ENCODE data around the gene MRPL55. TPM values are rescaled to one million over a fixed set of nuclear protein-coding genes. Genes with fewer than 3 reads are reported as not detected.

Gene MRPL55
- total and polyA plus RNA-seq, 12 donors: 38.0 to 174 (median 48.2) TPM

GRCh38 chr1:228089519-228090380 lies 19.3 kb downstream of the MRPL55 start:
- DNase-seq (no peak), ATAC-seq (peak in 2 of 8 donors; percentile 1 to 16)
- H3K4me1 ChIP-seq: peaks cover 45 to 92% (median 85%) of the 10 kb centered on the region in 9 donors
- peaks cover 0 to 37% (median 0%) of the 10 kb centered on the region in 9 donors for H3K36me3 ChIP-seq
- peak overlapping the region in 4 of 10 donors; percentile 17 to 100 (median 76) for H3K27ac ChIP-seq
- intact Hi-C loops (cut with DNase I): no loop called here
- peaks cover 0 to 12% (median 8%) of the 10 kb centered on the region in 11 donors for H3K9me3 ChIP-seq
- peak overlapping the region in 1 of 10 donors; percentile 17 for H3K4me3 ChIP-seq
- 61 to 66% methylated on average over 12 of the region's 12 CpGs for WGBS, 2 donors
- no peak for TF ChIP-seq CTCF (IDR thresholded peaks at IDR 0.05)
- no peaks in the 10 kb centered on the region for H3K27me3 ChIP-seq

- H3K27ac ChIP-seq: peak overlapping the region in 6 of 10 donors; percentile 16 to 100 (median 74)
- H3K36me3 ChIP-seq: peaks cover 0 to 28% (median 0%) of the 10 kb centered on the region in 9 donors
- H3K27me3 ChIP-seq: no peaks in the 10 kb centered on the region
- peak in 3 of 8 donors; percentile 1 to 14 (median 7) for ATAC-seq
- H3K4me3 ChIP-seq: peak overlapping the region in 1 of 10 donors; percentile 16
- peaks cover 0 to 3% (median 0%) of the 10 kb centered on the region in 11 donors for H3K9me3 ChIP-seq
- WGBS, 2 donors: 66 to 71% methylated on average over 21 of the region's 21 CpGs
- no peak for DNase-seq
- no peak for TF ChIP-seq CTCF (IDR thresholded peaks at IDR 0.05)
- H3K4me1 ChIP-seq: peaks cover 46 to 99% (median 94%) of the 10 kb centered on the region in 9 donors
- intact Hi-C loops (cut with DNase I): no loop called here
Measured at GRCh38 chr1:228088586-228089498, 20.3 kb downstream of the MRPL55 start.

GRCh38 chr1:228087771-228088251 lies 21.3 kb downstream of the MRPL55 start:
- Histone ChIP-seq H3K9me3 (no peaks in the 10 kb centered on the region), H3K27ac (peak overlapping the region in 9 of 10 donors; percentile 16 to 100 (median 54)), H3K4me1 (peaks cover 46 to 96% (median 93%) of the 10 kb centered on the region in 9 donors), H3K27me3 (no peaks in the 10 kb centered on the region), H3K4me3 (peak overlapping the region in 5 of 10 donors; percentile 7 to 20 (median 11)), H3K36me3 (peaks cover 0 to 19% (median 0%) of the 10 kb centered on the region in 9 donors)
- 29 to 41% methylated on average over 7 of the region's 7 CpGs for whole genome bisulfite sequencing, 2 donors
- DNase-seq: no peak
- TF ChIP-seq CTCF (IDR thresholded peaks at IDR 0.05): no peak
- intact Hi-C loops (cut with DNase I): no loop called here
- peak in 5 of 8 donors; percentile 16 to 29 (median 23) for ATAC-seq

Data from heart right ventricle (tissue), 16 donors.